GM23248 (cell line): ENCODE data around the gene BMI1. TPM values are rescaled to one million over a fixed set of nuclear protein-coding genes. Genes with fewer than 3 reads are reported as not detected.
A peak's percentile ranks its signal among the peaks of the same experiment; 100 is the strongest.
"Not testable (repeated sequence)": the region's sequence is repeated elsewhere in the genome, so short reads cannot be mapped to it uniquely, and the experiment has no call there.

ENCODE experiments used
- DNase-seq: peaks from one replicate; pipeline ENCODE4 v3.0.0-alpha.2; 2015
- H2AFZ ChIP-seq: fragments of 200-600 bp; sonication (generic); 2 replicates; pipeline ENCODE4 v1.6.1; 2016; ENCODE audit warnings: antibody characterized with exemption
- H3F3A ChIP-seq: fragments of 200-600 bp; sonication (generic); 2 replicates; pipeline ENCODE4 v1.6.1; 2016; ENCODE audit warnings: mild to moderate bottlenecking, antibody characterized with exemption, mixed run types; ENCODE audit not compliant: insufficient read depth
- H3K27ac ChIP-seq: fragments of 200-600 bp; sonication (generic); 2 replicates; pipeline ENCODE4 v1.5.1; 2016; ENCODE audit warnings: mild to moderate bottlenecking
- H3K27me3 ChIP-seq: fragments of 200-600 bp; sonication (generic); replicated peaks from 2 replicates; pipeline ENCODE4 v1.6.1; 2016; ENCODE audit warnings: mild to moderate bottlenecking; ENCODE audit not compliant: insufficient read depth
- H3K36me3 ChIP-seq: fragments of 200-600 bp; sonication (generic); 2 replicates; pipeline ENCODE4 v1.6.1; 2016; ENCODE audit warnings: low read depth, mild to moderate bottlenecking
- H3K4me1 ChIP-seq: fragments of 200-600 bp; sonication (generic); 2 replicates; pipeline ENCODE4 v1.6.1; 2016; ENCODE audit warnings: mild to moderate bottlenecking; ENCODE audit not compliant: insufficient read depth
- H3K4me2 ChIP-seq: fragments of 200-600 bp; sonication (generic); one replicate; pipeline ENCODE4 v1.6.1; 2016; ENCODE audit warnings: mild to moderate bottlenecking; ENCODE audit not compliant: unreplicated experiment
- H3K4me3 ChIP-seq: fragments of 200-600 bp; sonication (generic); 2 replicates; pipeline ENCODE4 v1.5.1; 2016; ENCODE audit warnings: mild to moderate bottlenecking
- H3K79me2 ChIP-seq: fragments of 200-600 bp; sonication (generic); 2 replicates; pipeline ENCODE4 v1.6.1; 2016; ENCODE audit warnings: mild to moderate bottlenecking; ENCODE audit not compliant: insufficient read depth
- H3K9ac ChIP-seq: fragments of 200-600 bp; sonication (generic); 2 replicates; pipeline ENCODE4 v1.6.1; 2016; ENCODE audit warnings: mild to moderate bottlenecking
- H3K9me2 ChIP-seq: fragments of 200-600 bp; sonication (generic); 2 replicates; pipeline ENCODE4 v1.6.1; 2016; ENCODE audit warnings: mixed run types, mild to moderate bottlenecking, moderate library complexity; ENCODE audit not compliant: insufficient read depth
- H3K9me3 ChIP-seq: fragments of 200-600 bp; sonication (generic); one replicate; pipeline ENCODE4 v1.6.1; 2017; ENCODE audit warnings: low read depth
- H4K20me1 ChIP-seq: fragments of 200-600 bp; sonication (generic); 2 replicates; pipeline ENCODE4 v1.6.0; 2016; ENCODE audit not compliant: insufficient read depth
- EZH2 ChIP-seq: fragments of 200-600 bp; sonication (generic); IDR thresholded peaks from 2 replicates; pipeline ENCODE4 v1.6.1; 2018; ENCODE audit warnings: antibody characterized with exemption, mild to moderate bottlenecking; ENCODE audit not compliant: insufficient read depth, poor library complexity, severe bottlenecking
- EZH2phosphoT487 ChIP-seq: fragments of 200-600 bp; sonication (generic); IDR thresholded peaks from 2 replicates; pipeline ENCODE4 v1.6.1; 2018; ENCODE audit warnings: antibody characterized with exemption, moderate library complexity, mild to moderate bottlenecking, low read depth; ENCODE audit not compliant: insufficient read depth
- WGBS, 2 experiments: methylation state at CpG; one replicate each; pipeline ENCODE4 v1.1.6; 2015 to 2017; ENCODE audit warnings: low lambda C conversion rate in 2 of 2, low coverage in 1 of 2; ENCODE audit errors: missing lambda C conversion rate in 2 of 2; 5-methylcytosine and 5-hydroxymethylcytosine counted together
- in situ Hi-C: fragments of 300-500 bp; cut with MboI; formaldehyde crosslinking; loops from 2 replicates; pipeline ENCODE4 v1.15.0; 2020
- polyA plus RNA-seq: library from polyadenylated mRNA; unstranded; fragments of >200 nt; fragmentation: Nextera tagmentation; extraction: Ambion mirVana; gene quantifications from 2 replicates; pipeline ENCODE4 v1.2.1, GENCODE V29; 2016
- total RNA-seq: library from RNA; depleted of rRNA; stranded (reverse); fragments of >200 nt; shearing (Covaris generic); gene quantifications from 2 replicates; pipeline ENCODE4 v1.2.3, GENCODE V29; 2014

BMI1 gene
- total and polyA plus RNA-seq, 2 experiments from 2014 or later, result 38.0 to 66.0 TPM

- no peaks in the 10 kb centered on the region for H3F3A ChIP-seq
- no peak overlapping the region for H3K4me3 ChIP-seq
- no peak for TF ChIP-seq EZH2phosphoT487
- no peak for TF ChIP-seq EZH2
- no peaks in the 10 kb centered on the region for H3K79me2 ChIP-seq
- no peak overlapping the region for H3K27ac ChIP-seq
- 70 to 73% methylated on average over 2 of the region's 2 CpGs for WGBS, 2 experiments
- H3K9me3 ChIP-seq, result no peaks in the 10 kb centered on the region
- no peaks in the 10 kb centered on the region for H3K36me3 ChIP-seq
- no peak overlapping the region for H3K9ac ChIP-seq
- H3K9me2 ChIP-seq, result no peaks in the 10 kb centered on the region
- no peak for DNase-seq
- H3K4me2 ChIP-seq, result no peak overlapping the region
- H3K27me3 ChIP-seq, result no peaks in the 10 kb centered on the region
- H4K20me1 ChIP-seq, result no peaks in the 10 kb centered on the region
- in situ Hi-C loops, result no loop called here
- H3K4me1 ChIP-seq, result peaks cover 8% of the 10 kb centered on the region
- no peak overlapping the region for H2AFZ ChIP-seq
These were observed 15.2 kb upstream of the BMI1 start for GRCh38 chr10:22305721-22306120.

- no peaks in the 10 kb centered on the region for H3K79me2 ChIP-seq
- in situ Hi-C loops, result no loop called here
- DNase-seq, result peak; percentile 70
- H3K9me2 ChIP-seq, result no peaks in the 10 kb centered on the region
- H3K9ac ChIP-seq, result no peak overlapping the region
- no peak overlapping the region for H2AFZ ChIP-seq
- TF ChIP-seq EZH2phosphoT487, result no peak
- no peak for TF ChIP-seq EZH2
- H3F3A ChIP-seq, result no peaks in the 10 kb centered on the region
- 11 to 16% methylated on average over 2 of the region's 2 CpGs for WGBS, 2 experiments
- peak overlapping the region; percentile 13; the same call in 1 of the 2 replicates for H3K27ac ChIP-seq
- no peaks in the 10 kb centered on the region for H3K27me3 ChIP-seq
- H3K36me3 ChIP-seq, result no peaks in the 10 kb centered on the region
- peaks cover 8% of the 10 kb centered on the region for H3K4me1 ChIP-seq
- no peaks in the 10 kb centered on the region for H4K20me1 ChIP-seq
- peak overlapping the region; percentile 11 for H3K4me2 ChIP-seq
- no peak overlapping the region for H3K4me3 ChIP-seq
- no peaks in the 10 kb centered on the region for H3K9me3 ChIP-seq
These were observed 12.5 kb upstream of the BMI1 start for GRCh38 chr10:22308390-22308789.

GRCh38 chr10:22309180-22310000 lies 11.5 kb upstream of the BMI1 start:
- 95 to 97% methylated on average over 4 of the region's 4 CpGs for WGBS, 2 experiments
- no peaks in the 10 kb centered on the region for H4K20me1 ChIP-seq
- no peak overlapping the region for H3K9ac ChIP-seq
- H3K9me2 ChIP-seq, result no peaks in the 10 kb centered on the region
- no peaks in the 10 kb centered on the region for H3K9me3 ChIP-seq
- no peaks in the 10 kb centered on the region for H3K36me3 ChIP-seq
- no peaks in the 10 kb centered on the region for H3K79me2 ChIP-seq
- TF ChIP-seq EZH2phosphoT487 (no peak), EZH2 (no peak)
- H3K27me3 ChIP-seq, result no peaks in the 10 kb centered on the region
- no peak overlapping the region for H2AFZ ChIP-seq
- no peak for DNase-seq
- no peaks in the 10 kb centered on the region for H3F3A ChIP-seq
- peaks cover 8% of the 10 kb centered on the region for H3K4me1 ChIP-seq
- no peak overlapping the region for H3K4me2 ChIP-seq
- H3K4me3 ChIP-seq, result no peak overlapping the region
- in situ Hi-C loops, result no loop called here
- H3K27ac ChIP-seq, result no peak overlapping the region

- H3K36me3 ChIP-seq, H3K9me2 ChIP-seq, H3K4me3 ChIP-seq, H3K27me3 ChIP-seq, H3K9ac ChIP-seq, H4K20me1 ChIP-seq, H3K9me3 ChIP-seq, H3K79me2 ChIP-seq, H3K27ac ChIP-seq, DNase-seq, in situ Hi-C loops, H3K4me1 ChIP-seq, H2AFZ ChIP-seq, H3K4me2 ChIP-seq, H3F3A ChIP-seq: not testable (repeated sequence)
- WGBS, 2 experiments, result 94 to 96% methylated on average over 10 of the region's 10 CpGs
These were observed 10.9 kb upstream of the BMI1 start for GRCh38 chr10:22310012-22310411.

- in situ Hi-C loops, result no loop called here
These were observed 10.0 kb upstream of the BMI1 start for GRCh38 chr10:22310928-22311327.

More at GRCh38 chr10:22310928-22311327, 10.0 kb upstream of the BMI1 start:
- Histone ChIP-seq H4K20me1 (no peaks in the 10 kb centered on the region), H3K4me1 (peaks cover 14% of the 10 kb centered on the region), H3K27me3 (no peaks in the 10 kb centered on the region), H3K9me3 (no peaks in the 10 kb centered on the region), H3K27ac (no peak overlapping the region), H3K4me2 (no peak overlapping the region), H3K36me3 (no peaks in the 10 kb centered on the region), H3K9ac (no peak overlapping the region), H3F3A (peaks cover 11% of the 10 kb centered on the region; the same call in 1 of the 2 replicates), H3K9me2 (no peaks in the 10 kb centered on the region), H2AFZ (no peak overlapping the region), H3K4me3 (no peak overlapping the region), H3K79me2 (no peaks in the 10 kb centered on the region)
- DNase-seq, result no peak
- TF ChIP-seq EZH2, result no peak
- TF ChIP-seq EZH2phosphoT487, result no peak
